A549 (cell line): Measurements from ENCODE around the gene AKAP8. TPM values are rescaled to one million over a fixed set of nuclear protein-coding genes. Genes with fewer than 3 reads are reported as not detected.
A peak's percentile ranks its signal among the peaks of the same experiment; 100 is the strongest.
"Not testable (repeated sequence)": the region's sequence is repeated elsewhere in the genome, so short reads cannot be mapped to it uniquely, and the experiment has no call there.

Source experiments
- ATAC-seq, 2 experiments: fragments of 200-7000 bp in 1 of 2; fragments of >200 bp in 1 of 2; cut with Nextera tagmentation in 1 of 2; cut with Tn5 transposase in 1 of 2; 3 replicates each; pipeline versions ENCODE4 v1.8.0 to v1.9.1; 2018 to 2020; ENCODE audit warnings: mild to moderate bottlenecking in 1 of 2, moderate library complexity in 1 of 2
- CTCF ChIA-PET: fragments of 300-600 bp; sonication (Branson Sonifier 250); formaldehyde crosslinking; extraction: SDS; loops from one replicate; lab custom pipeline; 2021; ENCODE audit warnings: antibody characterized with exemption, inconsistent platforms; lab: Yijun Ruan, JAX
- POLR2A ChIA-PET: fragments of 350-600 bp; formaldehyde crosslinking; extraction: SDS; loops from one replicate; lab custom pipeline; 2021; ENCODE audit warnings: antibody characterized with exemption, inconsistent platforms; lab: Yijun Ruan, JAX
- DNase-seq, 2 experiments: peaks; one replicate each; pipeline versions ENCODE4 v3.0.0 to v3.0.0-alpha.2; 2011 to 2016; ENCODE audit warnings: low read depth in 1 of 2, low spot score in 1 of 2
- FAIRE-seq: peaks from 2 replicates; lab custom pipeline; 2011; peaks lifted over from hg19 to GRCh38; lab: Jason Lieb, UNC
- H3K27ac ChIP-seq, 2 experiments: fragments of >200 bp; sonication (Bioruptor Twin); formaldehyde crosslinking; 3 replicates each; pipeline ENCODE4 v1.5.1; 2016 to 2017
- H3K4me1 ChIP-seq: fragments of >200 bp; sonication (Bioruptor Twin); formaldehyde crosslinking; 3 replicates; pipeline ENCODE4 v1.6.1; 2016
- H3K4me2 ChIP-seq: fragments of >200 bp; sonication (Bioruptor Twin); formaldehyde crosslinking; 3 replicates; pipeline ENCODE4 v1.6.1; 2016
- H3K4me3 ChIP-seq: fragments of >200 bp; sonication (Bioruptor Twin); formaldehyde crosslinking; 3 replicates; pipeline ENCODE4 v1.5.1; 2016
- H3K9me3 ChIP-seq: fragments of >200 bp; sonication (Bioruptor Twin); formaldehyde crosslinking; 3 replicates; pipeline ENCODE4 v1.6.1; 2016
- BCL3 ChIP-seq: fragments of >200 bp; sonication (Bioruptor Twin); formaldehyde crosslinking; IDR thresholded peaks from 3 replicates; pipeline ENCODE4 v1.6.1; 2016
- BHLHE40 ChIP-seq: IDR thresholded peaks from 2 replicates; pipeline ENCODE4 v1.6.1; 2012; ENCODE audit warnings: low read depth, low read length, inconsistent platforms
- CBX2 ChIP-seq: fragments of 200-600 bp; sonication (generic); IDR thresholded peaks from 2 replicates; pipeline ENCODE4 v1.6.1; 2016; ENCODE audit warnings: low read depth, mild to moderate bottlenecking, borderline replicate concordance
- CBX8 ChIP-seq: fragments of 200-600 bp; sonication (generic); IDR thresholded peaks from 2 replicates; pipeline ENCODE4 v1.6.1; 2016
- CHD2 ChIP-seq: fragments of 150-350 bp; IDR thresholded peaks from 2 replicates; pipeline ENCODE4 v1.6.1; 2014; ENCODE audit warnings: low read length; ENCODE audit not compliant: partially characterized antibody
- E2F6 ChIP-seq: IDR thresholded peaks from 2 replicates; pipeline ENCODE4 v1.6.1; 2012; ENCODE audit warnings: low read depth, borderline replicate concordance
- EP300 ChIP-seq, 2 experiments: fragments of >200 bp; sonication (Bioruptor Twin); formaldehyde crosslinking; IDR thresholded peaks; 2 replicates in 1 of 2; 3 replicates in 1 of 2; pipeline ENCODE4 v1.6.1; 2016 to 2017
- FOXS1 ChIP-seq: fragments of 250-450 bp; sonication (Bioruptor Pico); IDR thresholded peaks from 2 replicates; pipeline ENCODE4 v1.5.0; 2020; ENCODE audit warnings: mild to moderate bottlenecking, moderate library complexity
- GATA3 ChIP-seq: IDR thresholded peaks from 2 replicates; pipeline ENCODE4 v1.6.1; 2012; ENCODE audit warnings: borderline replicate concordance
- HES2 ChIP-seq: fragments of >200 bp; sonication (Bioruptor Twin); formaldehyde crosslinking; IDR thresholded peaks from 2 replicates; pipeline ENCODE4 v1.6.1; 2016
- MAX ChIP-seq: IDR thresholded peaks from 2 replicates; pipeline ENCODE4 v1.6.1; 2012
- MYC ChIP-seq: IDR thresholded peaks from 2 replicates; pipeline ENCODE4 v1.6.1; 2012; ENCODE audit warnings: mild to moderate bottlenecking, inconsistent platforms, low read length, improper control_type of control experiment, borderline replicate concordance
- NPAS2 ChIP-seq: fragments of 250-450 bp; sonication (Bioruptor Pico); IDR thresholded peaks from 2 replicates; pipeline ENCODE4 v1.8.0; 2022; ENCODE audit warnings: mild to moderate bottlenecking, moderate library complexity, borderline replicate concordance
- POLR2AphosphoS2 ChIP-seq: conservative IDR thresholded peaks from 2 replicates; pipeline ENCODE4 v1.6.1; 2012; ENCODE audit warnings: low read length, improper control_type of control experiment, inconsistent platforms
- RARB ChIP-seq: fragments of 250-450 bp; sonication (Bioruptor Pico); IDR thresholded peaks from 2 replicates; pipeline ENCODE4 v1.8.0; 2021; ENCODE audit warnings: mild to moderate bottlenecking, moderate library complexity
- RFX5 ChIP-seq: fragments of 450-650 bp; IDR thresholded peaks from 2 replicates; pipeline ENCODE4 v1.7.1; 2014; ENCODE audit warnings: antibody characterized with exemption, mild to moderate bottlenecking, moderate library complexity
- RNF2 ChIP-seq: fragments of 200-600 bp; sonication (generic); IDR thresholded peaks from 2 replicates; pipeline ENCODE4 v1.6.1; 2016; ENCODE audit warnings: low read depth, mild to moderate bottlenecking, antibody characterized with exemption, moderate library complexity, borderline replicate concordance
- SMC3 ChIP-seq: fragments of >200 bp; sonication (Bioruptor Twin); formaldehyde crosslinking; IDR thresholded peaks from 3 replicates; pipeline ENCODE4 v1.6.1; 2018; ENCODE audit warnings: inconsistent platforms
- USF2 ChIP-seq: fragments of 450-650 bp; IDR thresholded peaks from 2 replicates; pipeline ENCODE4 v1.6.1; 2014; ENCODE audit warnings: antibody characterized with exemption
- ZC3H11A ChIP-seq: fragments of 450-650 bp; IDR thresholded peaks from 2 replicates; pipeline ENCODE4 v1.6.1; 2014; ENCODE audit warnings: antibody characterized with exemption, mild to moderate bottlenecking
- ZSCAN20 ChIP-seq: fragments of 250-450 bp; sonication (Bioruptor Pico); IDR thresholded peaks from 2 replicates; pipeline ENCODE4 v1.8.0; 2022; ENCODE audit warnings: mild to moderate bottlenecking, moderate library complexity
- WGBS: methylation state at CpG from one replicate; pipeline ENCODE4 v1.1.6; 2017; ENCODE audit errors: missing lambda C conversion rate; 5-methylcytosine and 5-hydroxymethylcytosine counted together
- polyA plus RNA-seq, 4 experiments: library from polyadenylated mRNA; depleted of rRNA in 3 of 4; stranded (reverse); fragments of >200 nt; fragmentation: RNase III in 1 of 4; extraction: RNeasy Plus Mini Kit Qiagen cat#74134 plus additional on column Dnase treatment in 1 of 4; gene quantifications; 2 replicates in 3 of 4; 3 replicates in 1 of 4; pipeline ENCODE4 v1.2.3, GENCODE V29; 2011 to 2017

Gene AKAP8
- polyA plus RNA-seq, 2 of the 4 experiments (the other 2 are of a cell fraction) = 16.2 to 17.3 TPM

- H3K9me3 ChIP-seq, POLR2A ChIA-PET, ATAC-seq, H3K4me2 ChIP-seq, CTCF ChIA-PET, H3K27ac ChIP-seq, FAIRE-seq, H3K4me3 ChIP-seq, DNase-seq, H3K4me1 ChIP-seq: not testable (repeated sequence)
- WGBS = 92% methylated on average over 11 of the region's 11 CpGs
- peak; percentile 77 for TF ChIP-seq ZC3H11A
Measured at GRCh38 chr19:15341328-15341727, 38.3 kb downstream of the AKAP8 start.

- no peak for FAIRE-seq
- Histone ChIP-seq H3K27ac (no peak overlapping the region), H3K9me3 (no peaks in the 10 kb centered on the region), H3K4me1 (0 out of 3 replicates have a peak, but pooled peaks cover 4% of the 10 kb centered on the region), H3K4me3 (no peak overlapping the region), H3K4me2 (no peak overlapping the region)
- CTCF ChIA-PET = no interaction called here
- no peak for TF ChIP-seq NPAS2 (CRISPR knock-in tag)
- no peak for TF ChIP-seq BHLHE40
- TF ChIP-seq POLR2AphosphoS2 = no peak
- TF ChIP-seq CHD2 = no peak
- TF ChIP-seq CBX8 = no peak
- TF ChIP-seq SMC3 = no peak
- TF ChIP-seq RFX5 = no peak
- no peak for TF ChIP-seq ZSCAN20 (CRISPR knock-in tag)
- TF ChIP-seq MYC = no peak
- TF ChIP-seq BCL3 = no peak
- TF ChIP-seq RARB = no peak
- TF ChIP-seq USF2 = no peak
- no peak for TF ChIP-seq E2F6
- no peak for TF ChIP-seq MAX
- TF ChIP-seq FOXS1 (CRISPR knock-in tag) = no peak
- no peak for TF ChIP-seq EP300 (IDR thresholded peaks at IDR 0.05)
- ATAC-seq = no peak
- WGBS = 91% methylated on average over 4 of the region's 4 CpGs
- POLR2A ChIA-PET = interaction anchor here (0.7 kb wide), 1 partner anchor 57 kb away, joined by 3 read pairs; no protein-coding TSS in a partner anchor
- no peak for DNase-seq
Measured at GRCh38 chr19:15340086-15340485, 39.5 kb downstream of the AKAP8 start.

- H3K27ac ChIP-seq = no peak overlapping the region
- no peak for ATAC-seq
- DNase-seq = no peak
- CTCF ChIA-PET = interaction anchor here (1.1 to 1.4 kb wide), 2 partner anchors 22 to 160 kb away, joined by 3 to 4 read pairs; no protein-coding TSS in a partner anchor
- WGBS = 69% methylated on average over 8 of the region's 8 CpGs
- no peaks in the 10 kb centered on the region for H3K9me3 ChIP-seq
- TF ChIP-seq RNF2 = no peak
- TF ChIP-seq CBX2 = no peak
- no peak for TF ChIP-seq GATA3
- no peak for TF ChIP-seq NPAS2 (CRISPR knock-in tag)
- no peak for TF ChIP-seq RFX5
- no peak for TF ChIP-seq CHD2
- no peak for TF ChIP-seq HES2
- TF ChIP-seq, all 56 proteins: peak for 0
- H3K4me2 ChIP-seq = no peak overlapping the region
- POLR2A ChIA-PET = no interaction called here
- peaks cover 10% of the 10 kb centered on the region; the same call in 1 of the 3 replicates for H3K4me1 ChIP-seq
- no peak overlapping the region for H3K4me3 ChIP-seq
- no peak for FAIRE-seq
Measured at GRCh38 chr19:15337202-15337601, 42.4 kb downstream of the AKAP8 start.

- POLR2A ChIA-PET = interaction anchor here (0.9 kb wide), 1 partner anchor 43 kb away, joined by 3 read pairs; the partner anchor contains the start of gene AKAP8
- not testable (repeated sequence) for DNase-seq, H3K9me3 ChIP-seq, FAIRE-seq, H3K4me2 ChIP-seq, H3K4me3 ChIP-seq, ATAC-seq, H3K27ac ChIP-seq
- 92% methylated on average over 7 of the region's 7 CpGs for WGBS
- CTCF ChIA-PET = interaction anchor here (1.1 kb wide), 1 partner anchor 159 kb away, joined by 3 read pairs; no protein-coding TSS in a partner anchor
- peaks cover 10% of the 10 kb centered on the region; the same call in 1 of the 3 replicates for H3K4me1 ChIP-seq
Measured at GRCh38 chr19:15335992-15336391, 43.6 kb downstream of the AKAP8 start.
